ENCODE measurements around the gene VBP1.
"Not testable (repeated sequence)": the region's sequence is repeated elsewhere in the genome, so short reads cannot be mapped to it uniquely, and the experiment has no call there.

The VBP1 gene

GRCh38 chrX:155263854-155264628 is 47.8 kb downstream of the VBP1 start, which contains the start of gene RAB39B:
TSS of gene RAB39B (minus strand) at chrX:155264491. CDS start at chrX:155264288, 203 bp downstream.
- DNase-seq (ENCODE audit: low spot score), result peak; percentile 54

GRCh38 chrX:155266439-155266838 is 50.2 kb downstream of the VBP1 start:
- no peak for DNase-seq (ENCODE audit: low spot score)

- DNase-seq (ENCODE audit: low spot score), result not testable (repeated sequence)
These were observed 51.7 kb downstream of the VBP1 start for GRCh38 chrX:155267995-155268394.

- DNase-seq (ENCODE audit: low spot score), result no peak
These were observed 54.7 kb downstream of the VBP1 start for GRCh38 chrX:155270969-155271368.

GRCh38 chrX:155279873-155280272 is 63.6 kb downstream of the VBP1 start:
- DNase-seq (ENCODE audit: low spot score), result no peak

All from AG08395 (cell line).